ENCODE measurements around the gene VAV2.
"Not testable (repeated sequence)": the region's sequence is repeated elsewhere in the genome, so short reads cannot be mapped to it uniquely, and the experiment has no call there.

The VAV2 gene

GRCh38 chr9:133768371-133768858 lies 223.7 kb downstream of the VAV2 start:
- no peak for DNase-seq (ENCODE audit: low spot score)

- DNase-seq (ENCODE audit: low spot score): no peak
Observed at GRCh38 chr9:133767625-133768024, 224.5 kb downstream of the VAV2 start.

- no peak for DNase-seq (ENCODE audit: low spot score)
Observed at GRCh38 chr9:133767008-133767407, 225.1 kb downstream of the VAV2 start.

- not testable (repeated sequence) for DNase-seq (ENCODE audit: low spot score)
Observed at GRCh38 chr9:133766234-133766633, 225.9 kb downstream of the VAV2 start.

- DNase-seq (ENCODE audit: low spot score): peak; percentile 84
Observed at GRCh38 chr9:133763272-133764183, 228.6 kb downstream of the VAV2 start.

GRCh38 chr9:133762488-133763271 lies 229.4 kb downstream of the VAV2 start:
- no peak for DNase-seq (ENCODE audit: low spot score)

- DNase-seq (ENCODE audit: low spot score): no peak
Observed at GRCh38 chr9:133761641-133762248, 230.4 kb downstream of the VAV2 start.

- no peak for DNase-seq (ENCODE audit: low spot score)
Observed at GRCh38 chr9:133760713-133761290, 231.3 kb downstream of the VAV2 start.

- DNase-seq (ENCODE audit: low spot score): no peak
Observed at GRCh38 chr9:133759946-133760345, 232.2 kb downstream of the VAV2 start.

GRCh38 chr9:133759146-133759900 lies 232.8 kb downstream of the VAV2 start:
- DNase-seq (ENCODE audit: low spot score): no peak

GRCh38 chr9:133758228-133758627 lies 233.9 kb downstream of the VAV2 start:
- DNase-seq (ENCODE audit: low spot score): no peak

- DNase-seq (ENCODE audit: low spot score): no peak
Observed at GRCh38 chr9:133754688-133755227, 237.4 kb downstream of the VAV2 start.

GRCh38 chr9:133754187-133754586 lies 237.9 kb downstream of the VAV2 start:
- DNase-seq (ENCODE audit: low spot score): no peak

GRCh38 chr9:133752739-133753446 lies 239.2 kb downstream of the VAV2 start:
- no peak for DNase-seq (ENCODE audit: low spot score)

GRCh38 chr9:133750982-133751649 lies 241.0 kb downstream of the VAV2 start:
- DNase-seq (ENCODE audit: low spot score): no peak

GRCh38 chr9:133747309-133747708 lies 244.8 kb downstream of the VAV2 start:
- DNase-seq (ENCODE audit: low spot score): no peak

- DNase-seq (ENCODE audit: low spot score): not testable (repeated sequence)
Observed at GRCh38 chr9:133744528-133744927, 247.6 kb downstream of the VAV2 start.

GRCh38 chr9:133742849-133743444 lies 249.2 kb downstream of the VAV2 start:
- DNase-seq (ENCODE audit: low spot score): peak; percentile 88

- no peak for DNase-seq (ENCODE audit: low spot score)
Observed at GRCh38 chr9:133742251-133742650, 249.9 kb downstream of the VAV2 start.

Measured in hepatic stellate cell (primary cell).